ENCODE data around the gene BEAN1.
"Not testable (repeated sequence)": the region's sequence is repeated elsewhere in the genome, so short reads cannot be mapped to it uniquely, and the experiment has no call there.

The BEAN1 gene

GRCh38 chr16:66486199-66486772 is 59.2 kb downstream of the BEAN1 start:
- no peak for DNase-seq (ENCODE audit: low spot score)

DNA sequence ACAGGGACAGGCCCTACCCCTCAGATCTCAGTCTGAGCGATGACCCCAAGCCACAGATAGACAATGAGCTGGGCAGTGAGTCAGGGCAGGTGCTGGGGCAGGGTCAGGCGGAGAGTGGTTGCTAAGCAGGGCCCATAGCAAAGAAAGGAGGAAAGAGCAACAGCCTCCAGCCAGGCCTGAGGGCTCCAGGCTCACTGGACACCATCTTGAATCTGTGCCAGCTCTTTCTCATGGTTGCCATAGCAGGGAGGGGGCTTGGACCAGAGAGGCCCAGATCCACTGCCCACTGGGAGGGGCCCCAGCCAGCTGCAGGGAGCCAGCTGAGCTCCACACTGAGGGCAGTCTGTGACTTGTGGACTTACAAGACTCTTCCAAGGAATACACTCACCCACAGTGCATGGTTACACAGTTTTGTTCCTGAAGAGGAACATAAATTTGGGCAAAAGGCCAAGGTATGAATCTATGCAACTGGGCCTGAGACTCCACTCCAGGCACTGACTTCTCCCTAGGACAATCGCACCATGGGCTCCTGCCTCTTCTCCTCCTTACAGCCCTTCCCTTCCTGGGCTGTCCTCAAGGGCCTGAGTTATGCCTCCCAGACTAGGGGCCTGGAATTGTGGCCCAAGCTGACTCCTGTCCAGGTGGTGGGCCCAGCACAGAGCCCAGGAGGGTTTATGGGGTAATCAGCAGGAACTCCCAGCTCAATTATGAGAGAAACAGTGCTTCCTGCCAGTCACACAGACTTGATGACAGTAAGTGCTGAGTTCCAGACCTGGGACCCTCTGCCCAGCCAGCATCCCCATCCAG is 59.9 kb downstream of the BEAN1 start:
- no peak for DNase-seq (ENCODE audit: low spot score)

- no peak for DNase-seq (ENCODE audit: low spot score)
Measured at GRCh38 chr16:66487580-66488275, 60.6 kb downstream of the BEAN1 start.

- no peak for DNase-seq (ENCODE audit: low spot score)
Measured at GRCh38 chr16:66488505-66488904, 61.4 kb downstream of the BEAN1 start.

DNA sequence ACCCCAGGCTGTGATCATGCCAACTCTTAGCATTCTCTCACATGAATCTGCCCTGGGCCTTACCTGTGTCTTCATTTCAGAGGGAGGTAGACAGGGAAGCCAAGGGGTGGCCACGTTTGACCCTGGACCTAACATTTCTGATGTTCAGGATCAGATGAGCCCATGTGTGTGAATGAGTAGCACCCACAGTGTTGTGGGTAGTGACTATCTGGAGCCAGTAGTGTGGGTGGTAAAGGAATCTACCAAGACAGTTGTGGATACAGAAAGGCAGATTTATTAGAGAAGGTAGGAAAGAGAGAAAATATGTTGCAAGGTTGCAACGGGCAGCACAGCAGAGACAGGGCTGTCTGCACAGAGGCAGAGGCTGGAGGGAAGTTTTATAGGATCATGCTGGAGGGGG is 62.3 kb downstream of the BEAN1 start:
- DNase-seq (ENCODE audit: low spot score), result no peak

GRCh38 chr16:66489818-66490217 is 62.7 kb downstream of the BEAN1 start:
- DNase-seq (ENCODE audit: low spot score), result no peak

DNA sequence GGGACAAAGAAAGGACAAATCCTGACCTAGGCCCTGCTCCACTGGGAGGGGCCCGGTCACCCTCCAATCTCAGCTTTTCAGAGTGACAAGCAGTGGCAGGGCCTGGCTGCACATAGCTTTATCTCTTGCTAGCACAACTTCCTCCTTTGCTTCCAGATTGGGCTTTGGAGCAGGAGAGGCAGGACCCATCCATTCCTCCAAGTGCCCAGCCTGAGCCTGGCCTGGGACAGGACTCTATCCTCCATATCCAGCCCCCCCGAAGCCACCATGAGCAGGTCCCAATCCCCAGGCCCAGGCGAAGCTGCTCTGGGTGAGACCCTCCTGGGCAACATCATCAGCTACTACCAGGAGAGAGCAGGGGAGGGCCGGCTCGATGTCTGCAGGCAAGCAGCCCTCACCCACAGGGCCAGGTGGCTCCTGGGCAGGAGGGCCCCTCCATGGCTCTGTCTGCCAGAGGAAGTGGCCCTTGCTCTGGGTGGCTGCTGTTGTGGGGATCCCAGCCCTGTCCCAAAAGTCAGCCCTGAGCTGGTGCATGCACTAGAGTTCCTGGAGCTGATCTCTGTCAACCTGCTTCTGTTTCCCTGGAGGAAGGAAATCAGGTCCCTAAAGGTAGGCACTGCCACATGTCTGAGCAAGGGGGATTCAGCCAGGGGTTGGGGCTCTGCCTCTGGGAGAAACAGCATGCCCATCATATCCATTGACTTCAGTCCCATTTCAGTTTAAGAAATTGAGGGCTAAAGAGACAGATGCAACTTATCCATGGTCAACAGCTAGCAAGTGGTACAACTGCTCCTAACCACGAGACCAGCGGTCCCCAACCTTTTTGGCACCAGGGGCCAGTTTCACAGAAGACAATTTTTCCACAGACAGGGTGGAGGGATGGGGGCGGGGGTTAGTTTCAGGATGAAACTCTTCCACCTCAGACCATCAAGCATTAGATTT is 64.0 kb downstream of the BEAN1 start:
- no peak for DNase-seq (ENCODE audit: low spot score)

DNA sequence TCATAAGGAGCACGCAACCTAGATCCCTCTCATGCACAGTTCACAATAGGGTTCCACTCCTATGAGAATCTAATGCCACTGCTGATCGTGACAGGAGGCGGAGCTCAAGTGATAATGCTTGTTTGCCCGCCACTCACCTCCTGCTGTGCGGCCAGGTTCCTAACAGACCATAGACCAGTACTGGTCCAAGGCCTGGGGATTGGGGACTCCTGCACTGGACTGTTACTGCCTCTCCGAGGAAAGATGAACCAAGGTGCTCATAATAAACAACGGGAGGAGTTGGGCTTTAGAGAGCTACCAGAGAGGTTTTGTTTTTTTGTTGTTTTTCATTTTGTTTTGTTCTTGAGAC is 64.6 kb downstream of the BEAN1 start:
- DNase-seq (ENCODE audit: low spot score), result no peak

DNA sequence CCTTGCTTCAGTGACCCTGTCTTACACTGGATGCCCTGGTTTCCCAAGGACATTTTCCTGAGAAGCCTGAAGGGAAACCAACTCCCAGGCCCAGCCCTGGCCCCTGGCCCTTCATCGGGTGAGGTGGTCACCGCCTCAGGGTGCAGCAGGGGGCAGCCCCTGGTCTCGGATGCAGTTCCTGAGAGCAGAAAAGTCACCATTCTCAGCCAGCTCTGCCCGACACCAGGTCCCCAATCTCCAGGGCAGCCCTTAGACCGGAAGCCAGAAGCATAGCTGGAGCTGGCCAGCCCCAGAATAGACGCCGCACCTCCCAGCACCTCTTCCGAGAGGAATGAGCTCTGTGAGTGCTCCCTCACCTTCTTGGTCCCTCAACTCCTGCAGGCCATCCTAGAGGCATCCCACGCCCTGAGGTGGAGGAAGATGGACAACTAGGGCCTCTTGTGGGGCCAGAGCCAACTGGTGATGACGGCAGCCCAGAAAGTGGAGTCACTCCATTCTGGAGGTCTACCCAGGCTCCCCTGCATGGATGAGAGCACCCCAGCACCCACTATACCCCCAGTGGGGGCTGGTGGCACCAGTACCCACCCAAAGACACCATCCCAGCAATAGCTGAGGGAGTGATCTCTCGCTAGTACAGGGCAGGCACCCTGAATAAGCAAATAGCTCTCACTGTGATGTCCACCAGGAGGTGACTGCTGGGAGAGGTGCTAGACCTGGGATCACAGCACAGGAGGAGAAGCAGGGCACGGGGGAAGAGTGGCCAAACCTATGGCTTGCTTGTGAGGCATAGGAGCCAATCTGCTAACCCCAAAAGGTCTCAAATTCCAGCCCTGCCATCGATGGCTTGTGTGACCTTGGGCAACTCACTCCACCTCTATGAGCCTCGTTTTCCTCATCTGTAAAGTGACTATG is 66.7 kb downstream of the BEAN1 start:
- no peak for DNase-seq (ENCODE audit: low spot score)

- DNase-seq (ENCODE audit: low spot score), result no peak
Measured at GRCh38 chr16:66494916-66495315, 67.8 kb downstream of the BEAN1 start.

- no peak for DNase-seq (ENCODE audit: low spot score)
Measured at GRCh38 chr16:66495440-66495839, 68.3 kb downstream of the BEAN1 start.

- not testable (repeated sequence) for DNase-seq (ENCODE audit: low spot score)
Measured at GRCh38 chr16:66496226-66496625, 69.1 kb downstream of the BEAN1 start.

- DNase-seq (ENCODE audit: low spot score), result not testable (repeated sequence)
Measured at GRCh38 chr16:66497921-66498320, 70.8 kb downstream of the BEAN1 start.

GRCh38 chr16:66501563-66501962 is 74.5 kb downstream of the BEAN1 start:
- DNase-seq (ENCODE audit: low spot score), result not testable (repeated sequence)

DNA sequence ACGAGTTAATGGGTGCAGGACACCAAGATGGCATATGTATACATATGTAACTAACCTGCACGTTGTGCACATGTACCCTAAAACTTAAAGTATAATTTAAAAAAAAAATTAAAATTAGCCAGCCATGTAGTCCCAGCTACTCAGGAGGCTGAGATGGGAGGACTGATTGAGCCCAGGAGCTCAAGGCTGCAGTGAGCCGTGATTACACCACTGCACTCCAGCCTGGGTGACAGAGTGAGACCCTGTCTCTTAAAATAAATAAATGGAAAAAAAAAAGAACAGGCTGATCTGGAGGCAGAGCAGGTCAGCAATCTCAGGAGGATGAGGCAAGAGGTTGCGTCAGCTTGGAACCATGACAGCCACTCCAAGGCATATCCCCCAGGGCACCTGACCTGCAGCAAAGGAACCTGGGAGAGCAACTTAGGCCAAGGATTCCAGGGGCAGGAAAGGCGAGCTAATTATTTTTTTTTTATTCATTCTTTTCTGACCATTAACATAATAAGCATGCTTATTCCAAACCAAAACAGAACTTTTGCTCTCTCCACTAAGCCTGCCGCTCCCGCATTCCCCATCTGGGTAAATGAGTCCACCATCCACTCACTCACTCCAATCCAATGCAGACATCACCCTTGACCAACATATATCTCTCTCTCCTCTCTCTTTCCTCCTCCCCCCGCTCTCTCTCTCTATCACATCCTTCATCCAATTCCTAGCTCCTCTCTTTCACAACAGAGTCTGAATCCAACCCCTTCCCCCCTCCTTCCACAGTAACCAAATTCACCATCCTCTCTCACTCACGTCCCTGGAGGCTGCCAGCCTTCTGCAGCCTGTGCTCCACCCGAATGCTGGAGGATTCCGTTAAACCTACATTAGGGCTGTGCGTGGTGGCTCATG is 75.2 kb downstream of the BEAN1 start:
- DNase-seq (ENCODE audit: low spot score), result no peak

- no peak for DNase-seq (ENCODE audit: low spot score)
Measured at GRCh38 chr16:66503030-66503429, 75.9 kb downstream of the BEAN1 start.

GRCh38 chr16:66503612-66504011 is 76.5 kb downstream of the BEAN1 start:
- DNase-seq (ENCODE audit: low spot score), result no peak

DNA sequence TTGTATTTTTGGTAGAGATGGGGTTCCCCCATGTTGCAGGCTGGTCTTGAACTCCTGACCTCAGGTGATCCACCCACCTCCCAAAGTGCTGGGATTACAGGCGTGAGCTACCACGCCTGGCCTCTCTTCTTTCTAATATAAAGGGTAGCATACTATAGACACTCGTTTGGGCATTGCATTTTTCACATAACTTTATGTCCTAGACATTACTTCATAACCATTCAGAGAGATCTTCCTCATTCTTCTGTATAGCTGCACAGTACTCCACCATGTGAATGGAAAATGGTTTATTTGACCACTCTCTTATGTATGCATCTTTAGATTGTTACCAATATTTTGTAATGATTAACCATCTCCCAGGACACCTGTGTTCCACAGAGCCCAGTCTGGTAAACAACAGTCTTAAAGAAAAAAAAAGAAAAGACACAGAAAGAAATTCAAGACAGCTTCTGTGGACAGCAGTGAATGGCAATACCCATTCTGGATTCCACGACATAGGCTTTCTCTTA is 80.7 kb downstream of the BEAN1 start:
- DNase-seq (ENCODE audit: low spot score), result no peak

- no peak for DNase-seq (ENCODE audit: low spot score)
Measured at GRCh38 chr16:66508248-66508913, 81.3 kb downstream of the BEAN1 start.
